HG03060 (cell line): ENCODE measurements around the gene VWA5B2.
"Not testable (repeated sequence)": the region's sequence is repeated elsewhere in the genome, so short reads cannot be mapped to it uniquely, and the experiment has no call there.

Experiments used
- ATAC-seq: cut with Tn5 transposase; IDR thresholded peaks from one replicate; pipeline ENCODE4 v1.9.1; 2021; ENCODE audit warnings: low read depth, moderate number of reproducible peaks; ENCODE audit not compliant: unreplicated experiment

VWA5B2 gene

DNA sequence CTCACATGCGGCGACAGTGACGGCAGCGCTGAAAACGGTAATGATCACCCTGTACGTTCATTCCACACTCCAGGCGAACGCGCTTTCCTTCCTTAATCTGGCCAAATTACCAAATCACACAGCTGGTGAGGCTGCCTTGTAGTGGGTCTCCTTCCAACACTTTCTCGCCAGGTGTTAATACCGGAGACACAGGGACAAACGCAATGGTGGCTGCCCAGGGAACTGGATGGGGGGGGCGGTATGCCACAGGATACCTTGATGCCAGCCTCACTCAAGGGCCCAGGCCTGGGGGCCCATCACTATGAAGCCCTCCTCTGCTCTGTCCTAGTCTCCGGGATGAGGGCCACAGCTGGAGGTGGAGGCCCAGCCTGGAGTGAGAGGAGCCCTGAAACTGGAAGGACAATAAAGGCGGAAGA, 33.4 kb downstream of the VWA5B2 start:
- no peak for ATAC-seq

- ATAC-seq = not testable (repeated sequence)
These were observed 37.9 kb downstream of the VWA5B2 start for GRCh38 chr3:184267249-184267648.

DNA sequence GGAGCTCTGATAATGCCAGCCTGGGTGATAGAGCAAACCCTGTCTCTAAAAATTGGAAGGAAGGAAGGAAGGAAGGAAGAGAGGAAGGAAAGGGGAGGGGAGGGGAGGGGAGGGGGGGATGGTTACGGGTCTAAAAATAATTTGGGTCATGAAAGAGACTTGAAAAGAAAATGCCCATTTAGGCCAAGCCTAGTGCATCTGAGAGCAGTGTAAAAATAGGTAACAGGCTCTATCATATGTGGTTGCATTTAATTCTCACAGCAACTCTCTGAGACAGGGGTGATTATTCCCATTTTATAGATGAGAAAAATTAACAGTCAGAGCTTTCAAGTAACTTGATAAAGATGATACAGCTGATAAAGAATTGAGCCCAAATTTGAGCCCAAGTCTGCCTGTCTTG, 42.9 kb downstream of the VWA5B2 start:
- no peak for ATAC-seq

- ATAC-seq = no peak
These were observed 46.0 kb downstream of the VWA5B2 start for GRCh38 chr3:184275381-184275701.

DNA sequence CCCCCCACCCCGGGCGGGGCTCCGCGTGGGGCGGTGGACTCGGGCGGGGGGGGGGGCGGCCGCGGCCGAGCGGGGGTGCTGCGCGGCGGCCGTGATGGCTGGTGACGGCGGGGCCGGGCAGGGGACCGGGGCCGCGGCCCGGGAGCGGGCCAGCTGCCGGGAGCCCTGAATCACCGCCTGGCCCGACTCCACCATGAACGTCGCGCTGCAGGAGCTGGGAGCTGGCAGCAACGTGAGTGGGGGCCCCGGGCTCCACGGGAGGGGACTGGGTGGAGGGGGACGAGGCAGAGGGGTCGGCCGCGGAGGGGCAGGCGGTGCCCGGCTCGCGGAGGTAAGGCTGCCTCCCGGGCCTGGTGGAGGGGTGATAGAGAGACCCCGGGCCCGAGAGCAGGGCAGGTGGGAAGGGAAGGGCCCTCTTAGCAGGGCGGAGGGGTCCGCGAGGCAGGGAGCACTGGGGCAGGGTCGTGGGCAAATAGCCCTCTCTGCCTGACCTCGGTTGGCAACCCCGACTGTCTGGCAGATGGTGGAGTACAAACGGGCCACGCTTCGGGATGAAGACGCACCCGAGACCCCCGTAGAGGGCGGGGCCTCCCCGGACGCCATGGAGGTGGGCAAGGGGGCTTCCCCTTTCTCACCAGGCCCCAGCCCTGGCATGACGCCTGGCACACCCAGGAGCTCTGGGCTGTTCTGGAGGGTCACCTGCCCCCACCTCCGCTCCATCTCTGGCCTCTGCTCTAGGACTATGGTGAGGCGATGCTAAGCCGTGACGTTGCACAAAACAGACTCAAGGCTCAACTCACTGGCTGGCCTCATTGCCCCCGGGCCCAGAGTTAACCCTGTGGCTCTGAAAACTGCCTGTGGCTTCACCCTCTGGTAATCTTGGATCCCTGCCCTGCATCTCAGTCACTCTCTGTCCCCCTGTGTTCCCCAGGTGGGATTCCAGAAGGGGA, 46.9 kb downstream of the VWA5B2 start, which contains the start of gene ECE2:
TSS of gene ECE2 (plus strand) at position 62 of the 950 bp plus-strand sequence. CDS start at position 194, 132 bp downstream.
- no peak for ATAC-seq

GRCh38 chr3:184277366-184277765, 48.0 kb downstream of the VWA5B2 start:
- no peak for ATAC-seq

- no peak for ATAC-seq
These were observed 53.6 kb downstream of the VWA5B2 start for GRCh38 chr3:184282941-184283340.

DNA sequence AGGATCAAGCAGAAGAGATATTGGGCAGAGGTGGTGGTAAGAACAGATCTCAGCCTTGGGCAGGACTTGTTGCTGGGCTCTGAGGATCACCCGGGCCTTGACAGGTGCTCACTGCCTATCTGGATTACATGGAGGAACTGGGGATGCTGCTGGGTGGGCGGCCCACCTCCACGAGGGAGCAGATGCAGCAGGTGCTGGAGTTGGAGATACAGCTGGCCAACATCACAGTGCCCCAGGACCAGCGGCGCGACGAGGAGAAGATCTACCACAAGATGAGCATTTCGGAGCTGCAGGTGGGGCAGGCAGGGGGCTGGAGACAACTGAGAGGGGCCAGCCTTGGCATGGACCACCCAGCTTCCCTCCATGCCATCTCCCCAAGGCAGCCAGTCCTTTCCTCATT, 54.3 kb downstream of the VWA5B2 start:
- no peak for ATAC-seq

DNA sequence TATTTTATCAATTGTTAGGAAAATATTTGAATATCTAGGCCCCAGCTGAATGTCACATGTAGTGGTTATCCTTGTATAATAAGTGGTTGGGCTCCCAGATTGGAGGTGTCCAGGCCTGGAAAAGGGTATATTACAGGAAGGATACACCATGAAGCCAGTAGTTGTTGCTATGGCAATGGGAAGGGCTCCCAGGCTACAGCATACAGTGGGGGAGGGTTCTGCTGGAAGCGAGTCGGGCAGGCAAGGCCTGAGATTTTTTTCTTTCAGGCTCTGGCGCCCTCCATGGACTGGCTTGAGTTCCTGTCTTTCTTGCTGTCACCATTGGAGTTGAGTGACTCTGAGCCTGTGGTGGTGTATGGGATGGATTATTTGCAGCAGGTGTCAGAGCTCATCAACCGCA, 55.3 kb downstream of the VWA5B2 start:
- no peak for ATAC-seq

- ATAC-seq = no peak
These were observed 60.1 kb downstream of the VWA5B2 start for GRCh38 chr3:184289426-184289938.

GRCh38 chr3:184290331-184290730, 60.9 kb downstream of the VWA5B2 start:
- ATAC-seq = no peak

DNA sequence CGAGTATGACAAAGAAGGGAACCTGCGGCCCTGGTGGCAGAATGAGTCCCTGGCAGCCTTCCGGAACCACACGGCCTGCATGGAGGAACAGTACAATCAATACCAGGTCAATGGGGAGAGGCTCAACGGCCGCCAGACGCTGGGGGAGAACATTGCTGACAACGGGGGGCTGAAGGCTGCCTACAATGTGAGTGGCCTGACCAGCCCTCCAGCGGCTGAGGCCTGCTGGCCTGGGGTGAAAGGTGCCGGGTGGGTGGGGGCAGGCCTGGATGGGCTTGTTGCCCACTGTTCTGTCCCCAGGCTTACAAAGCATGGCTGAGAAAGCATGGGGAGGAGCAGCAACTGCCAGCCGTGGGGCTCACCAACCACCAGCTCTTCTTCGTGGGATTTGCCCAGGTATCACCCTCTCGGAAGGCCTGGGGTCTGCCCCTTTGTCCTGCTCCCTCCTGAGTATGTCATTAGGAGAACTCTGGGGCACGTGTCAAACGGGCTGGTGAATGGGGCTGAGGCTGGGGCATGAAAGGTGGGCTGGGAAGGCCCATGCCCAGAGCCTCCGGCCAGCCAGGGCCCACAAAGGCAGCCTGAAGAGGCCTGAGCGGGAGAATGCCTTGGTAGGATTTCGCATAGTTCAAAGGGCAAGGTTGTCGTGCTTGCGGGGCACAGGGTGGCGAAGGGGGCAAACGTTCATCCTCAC, 61.8 kb downstream of the VWA5B2 start:
- no peak for ATAC-seq
